Astrocyte of the spinal cord (primary cell): ENCODE results near the gene HLCS.

Experiments used
- DNase-seq: peaks from one replicate; pipeline ENCODE4 v3.0.0; 2011; ENCODE audit warnings: low read depth, low spot score
- H3K4me3 ChIP-seq: 2 replicates; pipeline ENCODE4 v1.5.1; 2011; ENCODE audit warnings: low read depth, mild to moderate bottlenecking, low read length, moderate library complexity
- in situ Hi-C: cut with HindIII; loops from 2 replicates; pipeline ENCODE4 v1.10.0; 2017; ENCODE audit warnings: low sequenced_read_pairs
- TF ChIP-seq, protein P1 (sequence below): IDR thresholded peaks from 2 replicates; pipeline ENCODE4 v1.5.1; 2012; ENCODE audit warnings: low read depth, mild to moderate bottlenecking, low read length, inconsistent platforms

Gene HLCS

DNA sequence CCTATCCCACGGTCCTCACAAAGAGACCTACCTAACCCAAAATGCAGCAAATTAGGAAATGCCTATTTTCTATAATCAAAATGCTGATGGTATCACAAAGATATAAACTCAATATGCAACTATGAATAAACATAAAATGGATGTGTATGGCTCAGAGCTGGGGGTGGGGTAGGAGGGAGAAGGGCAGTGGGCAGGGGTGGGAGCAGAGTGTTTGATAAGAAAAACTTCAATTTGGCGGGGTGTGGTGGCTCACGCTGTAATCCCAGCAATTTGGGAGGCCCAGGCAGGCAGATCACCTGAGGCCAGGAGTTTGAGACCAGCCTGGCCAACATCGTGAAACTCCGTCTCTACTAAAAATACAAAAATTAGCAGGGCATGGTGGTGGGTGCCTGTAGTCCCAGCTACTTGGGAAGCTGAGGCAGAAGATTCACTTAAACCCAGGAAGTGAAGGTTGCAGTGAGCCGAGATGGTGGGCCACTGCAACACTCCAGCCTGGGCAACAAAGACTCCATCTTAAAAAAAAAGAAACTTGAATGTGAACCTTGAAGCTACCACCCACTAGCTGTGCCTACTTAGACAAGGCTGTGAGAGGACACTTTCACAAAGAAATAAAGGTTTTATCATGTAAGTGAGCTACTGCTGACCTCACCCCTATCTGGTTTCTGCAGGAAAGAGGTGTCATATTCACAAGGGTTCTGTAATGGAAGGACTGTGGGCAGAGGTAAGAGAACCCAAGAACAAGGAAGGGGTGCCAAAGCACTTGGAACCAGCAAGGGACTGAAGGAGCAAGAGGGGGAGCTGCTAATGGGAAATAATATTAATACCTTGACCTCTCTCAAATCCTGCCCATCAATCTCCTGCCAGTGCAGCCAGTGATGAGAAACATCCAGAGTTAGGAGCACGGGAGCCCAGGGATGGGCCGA, 53.0 kb downstream of the HLCS start:
- no peak overlapping the region for H3K4me3 ChIP-seq
- TF ChIP-seq, protein P1, sequence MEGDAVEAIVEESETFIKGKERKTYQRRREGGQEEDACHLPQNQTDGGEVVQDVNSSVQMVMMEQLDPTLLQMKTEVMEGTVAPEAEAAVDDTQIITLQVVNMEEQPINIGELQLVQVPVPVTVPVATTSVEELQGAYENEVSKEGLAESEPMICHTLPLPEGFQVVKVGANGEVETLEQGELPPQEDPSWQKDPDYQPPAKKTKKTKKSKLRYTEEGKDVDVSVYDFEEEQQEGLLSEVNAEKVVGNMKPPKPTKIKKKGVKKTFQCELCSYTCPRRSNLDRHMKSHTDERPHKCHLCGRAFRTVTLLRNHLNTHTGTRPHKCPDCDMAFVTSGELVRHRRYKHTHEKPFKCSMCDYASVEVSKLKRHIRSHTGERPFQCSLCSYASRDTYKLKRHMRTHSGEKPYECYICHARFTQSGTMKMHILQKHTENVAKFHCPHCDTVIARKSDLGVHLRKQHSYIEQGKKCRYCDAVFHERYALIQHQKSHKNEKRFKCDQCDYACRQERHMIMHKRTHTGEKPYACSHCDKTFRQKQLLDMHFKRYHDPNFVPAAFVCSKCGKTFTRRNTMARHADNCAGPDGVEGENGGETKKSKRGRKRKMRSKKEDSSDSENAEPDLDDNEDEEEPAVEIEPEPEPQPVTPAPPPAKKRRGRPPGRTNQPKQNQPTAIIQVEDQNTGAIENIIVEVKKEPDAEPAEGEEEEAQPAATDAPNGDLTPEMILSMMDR: no peak
- DNase-seq: no peak
- in situ Hi-C loops: no loop called here

DNA sequence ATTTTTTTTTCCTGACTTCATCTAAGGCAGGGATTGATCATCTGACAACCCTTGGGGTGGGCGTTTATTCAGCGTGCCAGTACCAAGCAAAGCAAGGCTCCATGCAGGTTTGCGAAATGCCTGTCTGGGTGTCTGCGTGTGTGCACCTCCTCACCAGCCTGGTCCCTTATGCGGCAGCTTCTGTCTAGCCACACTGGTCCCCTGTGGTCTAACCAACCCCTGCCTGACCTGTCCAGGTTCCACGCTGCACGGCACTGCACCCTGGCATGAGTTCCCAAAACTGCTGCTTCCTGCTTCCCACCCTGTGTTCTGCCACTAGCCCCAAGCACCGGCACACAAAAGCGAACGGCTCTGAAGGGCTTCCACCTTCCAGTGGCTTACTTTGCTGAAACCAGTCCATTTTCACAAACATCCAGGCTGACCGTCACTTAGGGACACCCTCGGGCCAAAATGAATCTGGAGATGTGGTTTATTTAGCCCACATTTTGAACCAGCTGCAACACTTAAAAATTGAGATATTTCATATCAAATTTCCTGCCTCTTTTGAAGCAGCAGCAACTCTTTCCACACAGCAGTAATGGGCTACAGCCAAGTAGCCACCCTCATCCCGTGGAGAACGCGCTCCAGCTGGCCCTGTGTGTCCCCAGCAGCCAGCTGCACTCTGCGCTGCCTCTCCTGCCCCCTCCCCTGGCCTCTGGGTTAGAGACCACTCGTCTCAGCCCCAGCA, 55.7 kb downstream of the HLCS start:
- in situ Hi-C loops: no loop called here
- DNase-seq: peak; percentile 57
- H3K4me3 ChIP-seq: no peak overlapping the region
- TF ChIP-seq, protein P1: no peak

DNA sequence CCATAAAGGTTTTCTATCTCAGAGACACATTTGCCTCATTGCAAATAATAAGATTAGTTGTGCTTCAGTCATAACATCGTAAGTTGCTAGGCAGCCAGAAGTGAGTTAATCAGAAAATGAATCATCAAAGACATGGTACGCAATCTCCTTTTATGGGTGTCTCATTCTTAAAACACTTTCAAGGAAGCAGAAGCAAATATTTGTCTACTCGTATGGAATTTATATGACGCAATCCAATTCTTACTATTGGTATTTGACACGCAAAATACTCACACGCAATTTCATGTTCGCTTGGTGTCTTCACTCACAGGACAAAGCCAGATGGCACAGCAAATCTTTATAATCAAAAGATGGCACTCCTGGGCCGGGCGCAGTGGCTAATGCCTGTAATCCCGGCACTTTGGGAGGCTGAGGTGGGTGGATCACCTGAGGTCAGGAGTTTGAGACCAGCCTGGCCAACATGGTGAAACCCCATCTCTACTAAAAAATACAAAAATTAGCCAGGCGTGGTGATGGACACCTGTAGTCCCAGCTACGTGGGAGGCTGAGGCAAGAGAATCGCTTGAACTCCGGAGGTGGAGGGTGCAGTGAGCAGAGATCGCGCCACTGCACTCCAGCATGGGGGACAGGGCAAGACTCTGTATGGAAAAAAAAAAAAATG, 56.4 kb downstream of the HLCS start:
- in situ Hi-C loops: no loop called here
- H3K4me3 ChIP-seq: no peak overlapping the region
- TF ChIP-seq, protein P1: no peak
- peak; percentile 98 for DNase-seq

DNA sequence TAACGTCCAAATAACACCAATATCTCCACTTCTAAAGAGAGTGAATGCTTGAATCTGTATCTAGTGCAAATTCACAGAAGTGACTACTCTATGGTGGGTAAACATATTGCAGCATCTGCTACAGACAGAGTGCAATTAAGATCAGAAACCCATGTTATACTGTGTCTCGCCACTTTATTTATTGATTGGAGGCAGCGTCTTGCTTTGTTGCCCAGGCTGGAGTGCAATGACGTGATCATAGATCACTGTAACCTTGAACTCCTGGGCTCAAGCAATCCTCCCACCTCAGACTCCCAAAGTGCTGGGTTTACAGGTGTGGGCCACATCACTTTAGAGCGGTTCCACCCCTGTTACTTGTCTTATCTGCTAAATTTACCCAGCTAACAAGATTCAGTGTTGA, 57.0 kb downstream of the HLCS start:
- in situ Hi-C loops: no loop called here
- TF ChIP-seq, protein P1: no peak
- no peak for DNase-seq
- H3K4me3 ChIP-seq: no peak overlapping the region

DNA sequence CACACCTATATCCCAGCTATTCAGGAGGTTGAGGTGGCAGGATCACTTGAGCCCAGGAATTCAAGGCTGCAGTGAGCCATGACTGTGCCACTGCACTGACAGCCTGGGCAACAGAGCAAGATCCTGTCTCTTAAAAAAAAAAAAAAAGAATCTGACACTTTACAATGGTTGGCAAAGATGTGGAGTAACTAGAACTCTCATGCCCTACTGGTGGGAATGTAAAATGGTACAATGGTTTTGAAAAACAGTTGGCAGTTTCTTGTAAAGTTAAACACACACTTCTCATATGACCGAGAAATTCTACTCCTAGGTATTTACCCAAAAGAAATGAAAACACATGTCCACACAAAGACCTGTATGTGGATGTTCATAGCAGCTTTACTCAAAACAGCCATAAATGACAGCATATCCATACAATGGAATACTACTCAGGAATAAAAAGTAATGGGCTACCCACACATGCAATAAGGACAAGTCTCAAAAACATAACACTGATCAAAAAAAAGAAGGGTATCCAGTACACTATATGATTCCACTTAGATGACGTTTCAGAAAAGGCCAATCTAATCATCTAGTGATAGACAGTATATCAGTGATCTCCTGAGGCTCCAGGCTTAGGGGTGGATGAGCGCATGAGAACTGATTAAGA, 58.1 kb downstream of the HLCS start:
- TF ChIP-seq, protein P1: peak; percentile 25
- DNase-seq: no peak
- in situ Hi-C loops: no loop called here
- no peak overlapping the region for H3K4me3 ChIP-seq

DNA sequence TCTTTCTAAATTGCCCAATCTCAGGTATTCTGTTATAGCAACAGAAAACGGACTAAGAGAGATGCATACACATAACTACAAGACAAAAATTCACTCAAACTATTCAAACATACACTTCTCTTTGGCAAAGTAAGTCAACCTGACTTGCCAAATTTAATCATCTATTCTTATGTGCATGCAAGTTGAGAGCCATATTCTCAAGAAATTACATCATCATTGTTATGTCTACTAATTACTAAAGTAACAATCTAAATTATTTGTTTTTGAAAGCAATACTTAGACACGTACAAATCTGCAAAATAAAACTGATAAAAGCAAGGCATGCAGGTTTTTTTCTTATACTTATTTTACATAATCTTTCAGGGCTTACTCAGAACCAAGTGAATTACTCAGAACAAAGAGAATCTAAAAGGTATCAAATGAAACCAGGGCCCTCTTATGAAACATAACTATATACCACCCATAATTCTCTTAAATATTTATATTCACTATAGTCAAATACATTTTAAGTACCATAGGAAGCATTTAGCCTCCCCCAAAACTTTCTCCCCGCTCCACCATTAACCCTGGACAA, 62.3 kb downstream of the HLCS start:
- TF ChIP-seq, protein P1: no peak
- no peak for DNase-seq
- no peak overlapping the region for H3K4me3 ChIP-seq
- in situ Hi-C loops: no loop called here
